ENCODE measurements around the gene VOPP1. TPM values are rescaled to one million over a fixed set of nuclear protein-coding genes. Genes with fewer than 3 reads are reported as not detected.
A peak's percentile ranks its signal among the peaks of the same experiment; 100 is the strongest.

VOPP1 gene
- total RNA-seq, 1 experiment from 2014 or later, result 63.9 TPM

GRCh38 chr7:55521917-55522902 is 50.1 kb downstream of the VOPP1 start:
- no peak for DNase-seq (ENCODE audit: low spot score)
- H3K27ac Mint-ChIP-seq, result peak overlapping the region; percentile 24; the same call in 1 of the 2 replicates
- CTCF ChIA-PET, result interaction anchor here (0.6 to 1.2 kb wide), 10 partner anchors 10 to 89 kb away, joined by 3 to 5 read pairs (median 3); no protein-coding TSS in a partner anchor

More at GRCh38 chr7:55521917-55522902, 50.1 kb downstream of the VOPP1 start:
- TF ChIP-seq ELF4 (CRISPR knock-in tag; IDR thresholded peaks at IDR 0.05; ENCODE audit: low read depth) (no peak), ZNF219 (CRISPR knock-in tag; IDR thresholded peaks at IDR 0.05; ENCODE audit: borderline replicate concordance) (no peak), PRDM15 (CRISPR knock-in tag; IDR thresholded peaks at IDR 0.05) (no peak), ZNF281 (CRISPR knock-in tag; IDR thresholded peaks at IDR 0.05) (no peak), USF1 (CRISPR knock-in tag; IDR thresholded peaks at IDR 0.05) (no peak), ATF6 (CRISPR knock-in tag; IDR thresholded peaks at IDR 0.05) (no peak), ZNF416 (CRISPR knock-in tag; IDR thresholded peaks at IDR 0.05) (no peak), PRRX2 (CRISPR knock-in tag; IDR thresholded peaks at IDR 0.05) (no peak)
- H3K4me1 Mint-ChIP-seq, result peaks cover 70% of the 10 kb centered on the region
- H3K27me3 Mint-ChIP-seq (ENCODE audit: low read depth), result no peaks in the 10 kb centered on the region
- POLR2A ChIA-PET, result interaction anchor here (0.5 kb wide), 1 partner anchor 447 kb away, joined by 4 read pairs; no protein-coding TSS in a partner anchor
- H3K36me3 Mint-ChIP-seq, result peaks cover 19% of the 10 kb centered on the region
- H3K4me3 Mint-ChIP-seq, result no peak overlapping the region
- H3K9me3 Mint-ChIP-seq, result no peaks in the 10 kb centered on the region
- ATAC-seq, result peak; percentile 28; the same call in 1 of the 2 replicates

Data from WTC11 (cell line).